HG03469 (cell line): ENCODE measurements around the gene SLC6A3.
"Not testable (repeated sequence)": the region's sequence is repeated elsewhere in the genome, so short reads cannot be mapped to it uniquely, and the experiment has no call there.

Experiments used
- ATAC-seq: cut with Tn5 transposase; IDR thresholded peaks from one replicate; pipeline ENCODE4 v1.9.1; 2021; ENCODE audit warnings: mild to moderate bottlenecking, moderate library complexity, moderate number of reproducible peaks; ENCODE audit not compliant: unreplicated experiment

SLC6A3 gene

GRCh38 chr5:1422522-1422921, 22.7 kb downstream of the SLC6A3 start:
- not testable (repeated sequence) for ATAC-seq

- no peak for ATAC-seq
Observed at GRCh38 chr5:1421521-1422341, 23.5 kb downstream of the SLC6A3 start.

GRCh38 chr5:1420211-1421195, 24.7 kb downstream of the SLC6A3 start:
- ATAC-seq, result no peak

GRCh38 chr5:1419476-1420210, 25.6 kb downstream of the SLC6A3 start:
- no peak for ATAC-seq

GRCh38 chr5:1418921-1419280, 26.3 kb downstream of the SLC6A3 start:
- no peak for ATAC-seq

GRCh38 chr5:1418238-1418920, 26.9 kb downstream of the SLC6A3 start:
- ATAC-seq, result no peak

- no peak for ATAC-seq
Observed at GRCh38 chr5:1417586-1418225, 27.5 kb downstream of the SLC6A3 start.

- no peak for ATAC-seq
Observed at GRCh38 chr5:1416856-1417469, 28.3 kb downstream of the SLC6A3 start.

GRCh38 chr5:1415626-1416360, 29.4 kb downstream of the SLC6A3 start:
- ATAC-seq, result no peak

GRCh38 chr5:1415059-1415425, 30.2 kb downstream of the SLC6A3 start:
- no peak for ATAC-seq

GRCh38 chr5:1414311-1415058, 30.8 kb downstream of the SLC6A3 start:
- no peak for ATAC-seq

- ATAC-seq, result no peak
Observed at GRCh38 chr5:1413611-1414241, 31.5 kb downstream of the SLC6A3 start.

- ATAC-seq, result no peak
Observed at GRCh38 chr5:1413211-1413610, 32.0 kb downstream of the SLC6A3 start.

GRCh38 chr5:1412621-1413020, 32.6 kb downstream of the SLC6A3 start:
- no peak for ATAC-seq

- ATAC-seq, result no peak
Observed at GRCh38 chr5:1412163-1412562, 33.1 kb downstream of the SLC6A3 start.

GRCh38 chr5:1411099-1411498, 34.1 kb downstream of the SLC6A3 start:
- no peak for ATAC-seq

- ATAC-seq, result no peak
Observed at GRCh38 chr5:1410156-1411014, 34.9 kb downstream of the SLC6A3 start.
